K562 (cell line): ENCODE data around the gene NUB1. TPM values are rescaled to one million over a fixed set of nuclear protein-coding genes. Genes with fewer than 3 reads are reported as not detected.

Source experiments
- ADNP ChIP-seq: fragments of 200-800 bp; sonication (Bioruptor generic); IDR thresholded peaks from 2 replicates; pipeline ENCODE4 v1.6.1; 2016; ENCODE audit warnings: missing genetic modification characterization, missing compliant biosample characterization
- AFF1 ChIP-seq, 2 experiments: fragments of 450-650 bp; IDR thresholded peaks; 2 replicates each; pipeline ENCODE4 v1.6.1; 2018; ENCODE audit warnings: mild to moderate bottlenecking in 2 of 2, low read depth in 1 of 2; ENCODE audit not compliant: partially characterized antibody in 2 of 2
- ARID4B ChIP-seq: sonication (generic); formaldehyde crosslinking; IDR thresholded peaks from 2 replicates; pipeline ENCODE4 v1.8.0; 2022; ENCODE audit warnings: mild to moderate bottlenecking, missing genetic modification reagents
- ATF7 ChIP-seq: fragments of 450-650 bp; IDR thresholded peaks from 2 replicates; pipeline ENCODE4 v1.7.1; 2014; ENCODE audit warnings: mild to moderate bottlenecking, moderate library complexity
- E2F3 ChIP-seq: fragments of 250-450 bp; sonication (Bioruptor Pico); IDR thresholded peaks from 2 replicates; pipeline ENCODE4 v1.4.0; 2020; ENCODE audit warnings: mild to moderate bottlenecking
- EP400 ChIP-seq: fragments of 450-650 bp; IDR thresholded peaks from 2 replicates; pipeline ENCODE4 v1.6.1; 2017; ENCODE audit warnings: antibody characterized with exemption, mild to moderate bottlenecking, moderate library complexity
- FOXA1 ChIP-seq: fragments of 450-650 bp; IDR thresholded peaks from 2 replicates; pipeline ENCODE4 v1.6.1; 2016; ENCODE audit warnings: mild to moderate bottlenecking, borderline replicate concordance
- GABPA ChIP-seq: fragments of 200-800 bp; sonication (Bioruptor generic); conservative IDR thresholded peaks from 2 replicates; pipeline ENCODE4 v1.6.1; 2016; ENCODE audit warnings: low read depth, missing genetic modification characterization, missing compliant biosample characterization
- GATA2 ChIP-seq: sonication (generic); formaldehyde crosslinking; IDR thresholded peaks from 2 replicates; pipeline ENCODE4 v1.4.0; 2020; ENCODE audit warnings: mild to moderate bottlenecking, missing genetic modification reagents
- HDAC3 ChIP-seq: fragments of 450-650 bp; IDR thresholded peaks from 2 replicates; pipeline ENCODE4 v1.6.1; 2018; ENCODE audit warnings: borderline replicate concordance, mild to moderate bottlenecking, moderate library complexity; ENCODE audit not compliant: partially characterized antibody
- MBD2 ChIP-seq: sonication (generic); IDR thresholded peaks from 2 replicates; pipeline ENCODE4 v1.6.1; 2016; ENCODE audit warnings: low read depth, borderline replicate concordance
- MEF2A ChIP-seq: IDR thresholded peaks from 2 replicates; pipeline ENCODE4 v1.6.1; 2011; ENCODE audit warnings: low read depth, mild to moderate bottlenecking, low read length, moderate library complexity; ENCODE audit not compliant: control insufficient read depth
- PHF8 ChIP-seq: fragments of 200-600 bp; sonication (generic); IDR thresholded peaks from 2 replicates; pipeline ENCODE4 v1.6.1; 2012; ENCODE audit warnings: mixed run types, mild to moderate bottlenecking, inconsistent platforms, low read length, moderate library complexity, borderline replicate concordance
- RAD21 ChIP-seq, 2 experiments: fragments of 250-450 bp in 1 of 2; fragments of 450-650 bp in 1 of 2; sonication (Bioruptor Pico) in 1 of 2; formaldehyde crosslinking in 1 of 2; IDR thresholded peaks in 1 of 2; conservative IDR thresholded peaks in 1 of 2; 2 replicates each; pipeline versions ENCODE4 v1.4.0 to v1.8.0; 2020 to 2022; ENCODE audit warnings: mild to moderate bottlenecking in 2 of 2, moderate library complexity in 1 of 2
- RB1 ChIP-seq: fragments of 450-650 bp; IDR thresholded peaks from 2 replicates; pipeline ENCODE4 v1.6.1; 2017; ENCODE audit warnings: low read depth, mild to moderate bottlenecking
- SLC30A9 ChIP-seq: fragments of 250-450 bp; sonication (Bioruptor Pico); IDR thresholded peaks from 2 replicates; pipeline ENCODE4 v1.8.0; 2022; ENCODE audit warnings: mild to moderate bottlenecking, moderate library complexity
- SMARCE1 ChIP-seq: fragments of 450-650 bp; IDR thresholded peaks from 2 replicates; pipeline ENCODE4 v1.7.1; 2016; ENCODE audit warnings: mild to moderate bottlenecking
- TSC22D4 ChIP-seq: fragments of 450-650 bp; IDR thresholded peaks from 2 replicates; pipeline ENCODE4 v1.6.1; 2016; ENCODE audit warnings: missing genetic modification characterization, missing biosample characterization, control low read depth
- ZBTB7A ChIP-seq: IDR thresholded peaks from 2 replicates; pipeline ENCODE4 v1.6.1; 2011; ENCODE audit warnings: low read depth, mild to moderate bottlenecking, low read length, moderate library complexity, borderline replicate concordance; ENCODE audit not compliant: control insufficient read depth
- ZNF146 ChIP-seq: IDR thresholded peaks from one replicate; pipeline ENCODE4 v1.6.1; 2018; ENCODE audit warnings: missing compliant biosample characterization; ENCODE audit not compliant: unreplicated experiment
- polyA plus RNA-seq, 8 experiments: library from polyadenylated mRNA; depleted of rRNA in 4 of 8; stranded (reverse) in 5 of 8; unstranded in 3 of 8; fragments of >200 nt; fragmentation: Nextera tagmentation in 2 of 8; fragmentation: Illumina TruSeq in 1 of 8; extraction: Ambion mirVana in 2 of 8; extraction: Trizol in 1 of 8; gene quantifications; 2 replicates each; pipeline versions ENCODE4 v1.2.1 to v1.2.3, GENCODE V29; 2011 to 2014; ENCODE audit warnings: inconsistent platforms in 1 of 8, missing spikeins in 1 of 8
- total RNA-seq, 7 experiments: library from RNA; depleted of rRNA in 6 of 7; stranded (reverse); fragments of >200 nt in 6 of 7; fragmentation: Illumina TruSeq in 2 of 7; extraction: Trizol in 2 of 7; gene quantifications; 2 replicates each; pipeline versions ENCODE4 v1.2.1 to v1.2.3, GENCODE V29; 2011 to 2021; ENCODE audit warnings: low replicate concordance in 1 of 7

The NUB1 gene
- total and polyA plus RNA-seq, 9 of the 15 experiments (the other 6 are each of a cell fraction or from before 2014, with no cell fraction given) = 43.2 to 159 (median 85.2) TPM

- 0 out of 2 replicates have a peak, but pooled peaks have one; percentile 21 for TF ChIP-seq ATF7
- TF ChIP-seq SMARCE1 = no peak; the same call in 1 of the 2 replicates
- no peak for TF ChIP-seq ADNP (tag)
- no peak for TF ChIP-seq RAD21 (CRISPR knock-in tag; conservative IDR thresholded peaks at IDR 0.05 in 1 of 2, IDR thresholded peaks at IDR 0.05 in 1 of 2)
- no peak for TF ChIP-seq MEF2A
- TF ChIP-seq ZBTB7A = no peak
- no peak for TF ChIP-seq FOXA1
- TF ChIP-seq HDAC3 = no peak
- TF ChIP-seq E2F3 (CRISPR knock-in tag) = no peak
- TF ChIP-seq MBD2 = no peak
- no peak for TF ChIP-seq TSC22D4 (tag)
- TF ChIP-seq SLC30A9 (CRISPR knock-in tag) = no peak
- TF ChIP-seq GABPA (tag) = no peak
- TF ChIP-seq ZNF146 (CRISPR knock-in tag) = no peak
- TF ChIP-seq GATA2 (CRISPR knock-in tag) = peak; percentile 57
- no peak for TF ChIP-seq AFF1 (IDR thresholded peaks at IDR 0.05; ENCODE audit: low read depth in 1 of 2, partially characterized antibody in 2 of 2)
- TF ChIP-seq ARID4B (CRISPR knock-in tag) = no peak
- TF ChIP-seq PHF8 = no peak
- no peak for TF ChIP-seq RB1
- no peak for TF ChIP-seq EP400
Measured at GRCh38 chr7:151393031-151393977, 51.7 kb downstream of the NUB1 start (continued).
